WI38 (cell line): Measurements from ENCODE around the gene PCDHGC5.

Experiments used
- H3K4me3 ChIP-seq: 2 replicates; pipeline ENCODE4 v1.5.1; 2011; ENCODE audit warnings: low read depth, mild to moderate bottlenecking, control low read depth, low read length
- CTCF ChIP-seq: IDR thresholded peaks from 2 replicates; pipeline ENCODE4 v1.5.1; 2012; ENCODE audit warnings: low read depth, mild to moderate bottlenecking, control low read depth, low read length

PCDHGC5 gene

GRCh38 chr5:141508798-141509611 is 20.1 kb downstream of the PCDHGC5 start:
- H3K4me3 ChIP-seq, result peak overlapping the region; percentile 44
- TF ChIP-seq CTCF, result no peak

- no peak overlapping the region for H3K4me3 ChIP-seq
- TF ChIP-seq CTCF, result no peak
These were observed 21.3 kb downstream of the PCDHGC5 start for GRCh38 chr5:141510160-141510559.

GRCh38 chr5:141510850-141511601 is 22.1 kb downstream of the PCDHGC5 start:
- no peak overlapping the region for H3K4me3 ChIP-seq
- TF ChIP-seq CTCF, result no peak

- no peak for TF ChIP-seq CTCF
- no peak overlapping the region for H3K4me3 ChIP-seq
These were observed 23.0 kb downstream of the PCDHGC5 start for GRCh38 chr5:141511771-141512325.

- peak overlapping the region; percentile 49 for H3K4me3 ChIP-seq
These were observed 23.6 kb downstream of the PCDHGC5 start for GRCh38 chr5:141512390-141512910.

GRCh38 chr5:141512911-141513626 is 24.2 kb downstream of the PCDHGC5 start:
- TF ChIP-seq CTCF, result no peak
- peak overlapping the region; percentile 49 for H3K4me3 ChIP-seq

More at GRCh38 chr5:141512390-141512910, 23.6 kb downstream of the PCDHGC5 start:
- peak; percentile 87 for TF ChIP-seq CTCF
